BLaER1 (cell line): ENCODE results near the gene COL23A1.

ENCODE experiments used
- H3K27ac ChIP-seq: shearing (Covaris generic); formaldehyde crosslinking; 2 replicates; pipeline ENCODE4 v1.8.1; 2022
- H3K27me3 ChIP-seq: shearing (Covaris generic); formaldehyde crosslinking; 2 replicates; pipeline ENCODE4 v1.8.1; 2022
- H3K36me3 ChIP-seq: shearing (Covaris generic); formaldehyde crosslinking; 2 replicates; pipeline ENCODE4 v1.8.1; 2022
- H3K4me1 ChIP-seq: shearing (Covaris generic); formaldehyde crosslinking; 2 replicates; pipeline ENCODE4 v1.8.1; 2022
- H3K4me2 ChIP-seq: shearing (Covaris generic); formaldehyde crosslinking; 2 replicates; pipeline ENCODE4 v1.8.1; 2022
- H3K4me3 ChIP-seq: shearing (Covaris generic); formaldehyde crosslinking; 2 replicates; pipeline ENCODE4 v1.8.1; 2022
- H3K9ac ChIP-seq: shearing (Covaris generic); formaldehyde crosslinking; 2 replicates; pipeline ENCODE4 v1.8.1; 2022
- H3K9me3 ChIP-seq: shearing (Covaris generic); formaldehyde crosslinking; 2 replicates; pipeline ENCODE4 v1.8.1; 2022
- H4K20me1 ChIP-seq: shearing (Covaris generic); formaldehyde crosslinking; 2 replicates; pipeline ENCODE4 v1.8.1; 2022
- Cebpa-rat ChIP-seq: shearing (Covaris generic); IDR thresholded peaks from 2 replicates; pipeline ENCODE4 v1.8.1; 2022

Gene COL23A1

DNA sequence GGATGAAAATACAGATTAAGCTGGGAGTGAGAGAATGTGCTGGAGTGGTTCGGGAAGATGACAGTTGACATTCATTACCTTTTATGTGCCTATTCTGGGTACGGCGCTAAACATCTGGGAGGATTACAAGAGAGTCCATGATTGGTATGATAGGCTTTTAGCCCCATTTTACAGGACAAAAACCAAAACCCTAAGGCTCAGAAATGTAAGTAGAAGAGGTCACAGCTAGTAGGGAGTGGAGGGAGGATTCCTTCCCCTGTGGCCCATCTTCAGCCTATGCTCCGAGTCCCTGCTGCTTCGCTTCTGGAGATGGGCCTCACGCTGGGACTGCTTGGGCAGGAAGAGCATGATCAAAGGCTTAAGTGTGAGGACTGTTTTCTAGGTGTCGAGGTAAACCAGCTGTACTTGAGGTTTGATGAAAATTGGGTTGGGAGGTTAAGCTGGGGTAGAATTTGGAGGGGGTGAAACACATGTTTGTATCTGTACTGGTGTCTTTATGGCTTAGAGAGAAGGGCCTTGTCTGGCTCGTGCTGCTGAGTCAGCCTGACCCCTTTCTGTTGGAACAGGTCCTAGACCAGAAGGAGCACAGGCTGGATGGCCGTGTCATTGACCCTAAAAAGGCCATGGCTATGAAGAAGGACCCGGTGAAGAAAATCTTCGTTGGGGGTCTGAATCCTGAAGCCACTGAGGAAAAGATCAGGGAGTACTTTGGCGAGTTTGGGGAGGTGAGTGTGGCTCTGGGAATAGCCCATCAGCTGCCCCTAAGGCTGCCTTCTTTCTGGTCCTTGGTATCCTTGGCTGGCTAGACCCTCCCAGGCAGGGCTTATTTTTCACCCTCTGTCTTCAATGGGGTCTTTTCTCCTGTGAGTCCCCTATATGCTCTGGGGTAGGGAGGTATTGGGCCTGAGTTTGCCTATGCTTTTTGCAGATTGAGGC, 383.8 kb downstream of the COL23A1 start:
- peaks cover 30% of the 10 kb centered on the region for H3K4me1 ChIP-seq
- peak overlapping the region; percentile 92 for H3K4me2 ChIP-seq
- H3K27me3 ChIP-seq: no peaks in the 10 kb centered on the region
- no peak overlapping the region for H3K27ac ChIP-seq
- no peak for TF ChIP-seq Cebpa-rat
- H3K9me3 ChIP-seq: no peaks in the 10 kb centered on the region
- H3K4me3 ChIP-seq: peak overlapping the region; percentile 88
- peaks cover 69% of the 10 kb centered on the region for H4K20me1 ChIP-seq
- H3K9ac ChIP-seq: peak overlapping the region; percentile 98
- H3K36me3 ChIP-seq: peaks cover 62% of the 10 kb centered on the region

DNA sequence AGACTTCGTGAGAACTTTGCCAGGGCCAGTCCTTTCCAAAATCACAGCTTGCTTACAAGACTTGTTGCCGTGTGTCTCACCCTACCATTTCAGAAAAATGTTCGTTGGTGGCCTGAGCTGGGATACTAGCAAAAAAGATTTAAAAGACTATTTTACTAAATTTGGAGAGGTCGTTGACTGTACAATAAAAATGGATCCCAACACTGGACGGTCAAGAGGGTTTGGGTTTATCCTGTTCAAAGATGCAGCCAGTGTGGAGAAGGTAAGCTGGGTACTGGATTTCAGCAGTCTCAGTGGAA, 384.5 kb downstream of the COL23A1 start:
- peaks cover 55% of the 10 kb centered on the region for H3K36me3 ChIP-seq
- peaks cover 62% of the 10 kb centered on the region for H4K20me1 ChIP-seq
- peak overlapping the region; percentile 97 for H3K27ac ChIP-seq

DNA sequence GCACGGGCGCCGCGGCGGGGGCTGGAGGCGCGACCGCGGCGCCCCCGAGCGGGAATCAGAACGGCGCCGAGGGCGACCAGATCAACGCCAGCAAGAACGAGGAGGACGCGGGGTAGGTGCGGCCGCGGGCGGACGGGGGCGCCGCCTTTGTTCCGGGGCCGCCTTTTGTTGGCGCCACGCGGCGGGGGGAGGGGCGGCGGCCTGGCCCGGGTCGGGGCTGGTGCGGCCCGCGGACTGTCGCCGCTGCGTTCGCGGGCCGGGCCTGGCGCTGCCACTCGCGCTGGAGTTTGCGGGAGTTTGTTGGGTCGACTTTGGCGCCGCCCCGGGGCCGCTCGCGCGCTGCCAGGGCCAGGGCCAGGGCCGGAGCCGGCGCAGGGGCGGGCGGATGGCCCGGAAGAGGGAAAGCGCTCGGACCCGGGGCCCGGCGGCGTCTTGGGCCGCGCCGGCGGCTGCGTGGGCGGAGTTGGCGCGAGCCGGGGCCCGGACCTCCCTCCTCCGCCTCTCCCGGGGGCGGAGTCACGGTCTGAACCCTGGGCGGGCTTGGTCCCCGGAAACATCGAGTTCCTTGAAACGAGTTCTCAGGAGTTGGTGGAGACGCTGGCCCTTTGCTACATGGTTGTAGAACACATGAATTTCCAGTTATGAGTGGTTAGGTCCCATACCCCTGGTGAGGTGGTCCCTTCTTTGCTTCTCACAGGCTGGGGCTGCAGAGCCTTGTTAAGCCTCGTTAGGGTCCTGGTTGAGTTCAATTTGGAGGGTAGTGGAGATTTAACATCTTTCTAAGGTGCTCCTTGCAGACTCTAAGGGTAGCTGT, 385.1 kb downstream of the COL23A1 start:
- Histone ChIP-seq H3K9ac (peak overlapping the region; percentile 98), H3K36me3 (peaks cover 49% of the 10 kb centered on the region), H3K4me1 (peaks cover 30% of the 10 kb centered on the region), H4K20me1 (peaks cover 56% of the 10 kb centered on the region), H3K27ac (peak overlapping the region; percentile 97), H3K4me3 (peak overlapping the region; percentile 88), H3K4me2 (peak overlapping the region; percentile 92), H3K27me3 (no peaks in the 10 kb centered on the region), H3K9me3 (no peaks in the 10 kb centered on the region)
- no peak for TF ChIP-seq Cebpa-rat

More for the DNA sequence above, 384.5 kb downstream of the COL23A1 start:
- no peak for TF ChIP-seq Cebpa-rat
- Histone ChIP-seq H3K9me3 (no peaks in the 10 kb centered on the region), H3K4me3 (peak overlapping the region; percentile 88), H3K4me2 (peak overlapping the region; percentile 92), H3K9ac (peak overlapping the region; percentile 98), H3K4me1 (peaks cover 30% of the 10 kb centered on the region), H3K27me3 (no peaks in the 10 kb centered on the region)

DNA sequence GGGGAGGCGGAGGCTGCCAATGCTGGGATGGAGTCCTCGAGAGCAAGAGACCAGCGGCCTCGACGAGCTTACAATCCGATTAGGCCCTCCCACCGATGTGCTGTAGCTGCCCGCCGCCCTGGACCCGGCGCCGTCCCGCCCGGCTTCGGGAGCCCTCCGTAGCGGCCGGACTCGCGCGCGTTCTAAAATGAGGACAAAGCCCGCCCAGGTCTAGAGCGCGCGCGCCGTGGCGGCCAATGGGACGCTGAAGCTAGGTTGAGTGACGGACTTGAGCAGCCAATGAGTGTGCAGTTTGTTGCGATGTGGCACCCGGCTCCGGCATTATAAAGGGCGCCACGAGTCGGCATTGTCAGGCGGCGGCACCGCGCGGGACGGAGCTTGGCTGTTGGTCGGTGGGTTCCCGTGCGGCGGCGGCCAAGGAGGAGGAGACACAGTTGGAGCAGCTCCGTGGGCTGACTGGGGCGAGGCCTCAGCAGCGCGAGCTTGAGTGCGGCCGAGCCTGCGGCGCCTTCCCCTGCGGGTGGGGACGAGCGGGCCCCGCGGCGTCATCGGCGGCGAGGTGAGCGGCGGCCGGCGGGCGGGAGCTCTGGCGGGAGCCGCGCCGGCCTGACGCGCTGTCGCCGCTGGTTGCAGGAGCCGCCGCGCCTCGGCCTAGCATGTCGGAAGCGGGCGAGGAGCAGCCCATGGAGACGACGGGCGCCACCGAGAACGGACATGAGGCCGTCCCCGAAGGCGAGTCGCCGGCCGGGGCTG, 385.8 kb downstream of the COL23A1 start, which contains the start of gene HNRNPAB:
TSS of gene HNRNPAB (plus strand) at position 352 of the 753 bp plus-strand sequence. CDS start at position 657, 305 bp downstream.
- peak within 1 kb of the TSS; percentile 97 for H3K27ac ChIP-seq
- H3K27me3 ChIP-seq: no peaks in the 10 kb centered on the region
- H3K4me2 ChIP-seq: peak within 1 kb of the TSS; percentile 92
- no peaks in the 10 kb centered on the region for H3K9me3 ChIP-seq
- H4K20me1 ChIP-seq: peaks cover 48% of the 10 kb centered on the region
- peaks cover 30% of the 10 kb centered on the region for H3K4me1 ChIP-seq
- H3K9ac ChIP-seq: peak within 1 kb of the TSS; percentile 98
- TF ChIP-seq Cebpa-rat: no peak
- H3K36me3 ChIP-seq: peaks cover 41% of the 10 kb centered on the region
- peak within 1 kb of the TSS; percentile 88 for H3K4me3 ChIP-seq

DNA sequence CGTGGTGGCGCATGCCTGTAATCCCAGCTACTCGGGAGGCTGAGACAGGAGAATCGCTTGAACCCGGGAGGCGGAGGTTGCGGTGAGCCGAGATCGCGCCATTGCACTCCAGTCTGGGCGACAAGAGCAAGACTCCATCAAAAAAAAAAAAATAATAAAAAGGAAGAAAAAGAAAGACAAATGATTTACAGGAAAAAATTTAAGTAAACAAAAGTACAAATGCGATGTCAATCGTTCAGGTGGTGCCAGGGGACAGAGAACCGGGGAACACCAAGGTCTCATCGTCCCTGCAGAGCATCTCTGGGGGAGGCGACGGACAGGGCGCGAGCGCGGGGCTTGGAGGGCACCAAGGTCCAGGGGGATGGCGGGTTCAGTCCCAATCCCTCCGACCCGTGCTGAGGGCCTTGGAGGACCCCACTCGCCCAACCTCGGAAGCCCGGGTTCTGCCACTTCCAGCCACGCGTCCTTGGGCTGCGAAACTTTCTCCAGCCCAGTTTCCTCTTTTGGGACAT, 386.5 kb downstream of the COL23A1 start:
- peaks cover 42% of the 10 kb centered on the region for H4K20me1 ChIP-seq
- peak overlapping the region; percentile 88 for H3K4me3 ChIP-seq
- H3K9me3 ChIP-seq: no peaks in the 10 kb centered on the region
- peak overlapping the region; percentile 97 for H3K27ac ChIP-seq
- peaks cover 35% of the 10 kb centered on the region for H3K36me3 ChIP-seq
- peak overlapping the region; percentile 82 for H3K4me2 ChIP-seq
- H3K9ac ChIP-seq: peak overlapping the region; percentile 98
- TF ChIP-seq Cebpa-rat: no peak
- H3K4me1 ChIP-seq: peaks cover 30% of the 10 kb centered on the region
- no peaks in the 10 kb centered on the region for H3K27me3 ChIP-seq

DNA sequence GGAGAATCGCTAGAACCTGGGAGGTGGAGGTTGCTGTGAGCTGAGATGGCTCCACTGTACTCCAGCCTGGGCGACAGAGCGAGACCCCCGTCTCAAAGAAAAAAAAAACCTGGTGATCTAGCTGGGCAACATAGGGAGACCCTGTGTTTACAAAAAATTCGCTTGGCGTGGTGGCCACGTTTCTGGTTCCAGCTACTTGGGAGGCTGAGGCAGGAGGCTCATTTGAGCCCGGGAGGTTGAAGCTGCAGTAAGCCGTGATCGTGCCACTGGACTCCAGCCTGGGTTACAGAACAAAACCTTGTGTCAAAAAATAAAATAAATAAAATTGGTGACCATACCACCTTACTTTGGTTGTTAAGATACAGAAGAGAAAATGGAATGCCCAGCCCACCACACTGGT, 387.7 kb downstream of the COL23A1 start:
- Histone ChIP-seq H3K27me3 (no peaks in the 10 kb centered on the region), H3K4me1 (peaks cover 23% of the 10 kb centered on the region), H3K4me3 (no peak overlapping the region), H3K9me3 (no peaks in the 10 kb centered on the region), H3K27ac (no peak overlapping the region), H3K4me2 (no peak overlapping the region), H3K9ac (no peak overlapping the region), H3K36me3 (peaks cover 23% of the 10 kb centered on the region), H4K20me1 (peaks cover 30% of the 10 kb centered on the region)
- TF ChIP-seq Cebpa-rat: no peak

DNA sequence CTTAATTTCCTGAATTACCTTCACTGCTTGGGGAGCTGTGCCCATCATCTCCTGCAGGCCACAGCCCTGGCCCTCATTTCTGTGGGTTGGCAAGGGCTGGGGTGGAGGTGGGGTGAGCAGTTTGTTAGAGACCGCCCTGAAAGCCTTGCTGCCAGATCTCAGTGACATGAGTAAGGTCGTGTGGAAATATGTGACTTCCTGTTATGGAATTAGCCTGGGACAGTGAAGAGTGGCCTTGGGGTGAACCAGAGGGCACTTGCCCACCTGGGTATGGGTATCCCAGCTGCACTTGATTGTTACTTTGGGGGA, 388.3 kb downstream of the COL23A1 start:
- Histone ChIP-seq H3K9ac (no peak overlapping the region), H3K27me3 (no peaks in the 10 kb centered on the region)

DNA sequence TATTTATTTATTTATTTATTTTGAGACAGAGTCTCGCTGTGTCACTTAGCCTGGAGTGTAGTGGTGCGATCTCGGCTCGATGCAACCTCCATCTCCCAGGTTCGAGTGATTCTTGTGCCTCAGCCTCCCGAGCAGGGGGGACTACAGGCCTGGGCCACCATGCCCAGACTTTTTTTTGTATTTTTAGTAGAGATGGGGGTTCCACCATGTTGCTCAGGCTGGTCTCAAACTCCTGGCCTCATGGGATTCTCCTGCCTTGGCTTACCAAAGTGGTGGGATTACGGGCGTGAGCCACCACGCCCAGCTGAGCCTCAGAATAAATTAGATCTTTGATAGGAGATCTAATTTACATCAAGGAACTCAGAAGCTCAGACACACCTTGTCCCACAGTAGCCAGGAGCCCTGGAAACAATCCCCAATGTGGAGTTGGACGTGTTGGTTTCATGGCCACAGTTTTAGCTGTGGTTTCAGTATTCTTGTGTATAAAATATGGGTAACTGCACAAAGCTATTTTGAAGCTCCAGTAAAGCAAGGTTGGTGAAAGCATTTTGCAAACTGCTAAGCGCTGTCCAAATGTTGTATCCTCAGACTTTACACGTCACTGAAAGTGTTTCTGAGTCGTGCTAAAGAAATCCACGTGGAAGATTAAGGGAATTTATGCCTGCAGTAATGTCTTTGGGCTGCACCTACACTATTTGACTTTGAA, 388.8 kb downstream of the COL23A1 start:
- H3K27me3 ChIP-seq: no peaks in the 10 kb centered on the region
- no peak overlapping the region for H3K27ac ChIP-seq
- H3K36me3 ChIP-seq: peaks cover 11% of the 10 kb centered on the region
- no peak overlapping the region for H3K4me2 ChIP-seq
- peaks cover 12% of the 10 kb centered on the region for H3K4me1 ChIP-seq
- H3K9ac ChIP-seq: no peak overlapping the region
- no peaks in the 10 kb centered on the region for H3K9me3 ChIP-seq
- no peak for TF ChIP-seq Cebpa-rat
- no peak overlapping the region for H3K4me3 ChIP-seq
- peaks cover 18% of the 10 kb centered on the region for H4K20me1 ChIP-seq

More for the DNA sequence above, 388.3 kb downstream of the COL23A1 start:
- Histone ChIP-seq H3K27ac (no peak overlapping the region), H3K4me2 (0 out of 2 replicates have a peak overlapping the region, but pooled peaks have one; percentile 1), H3K4me3 (no peak overlapping the region), H3K4me1 (peaks cover 17% of the 10 kb centered on the region), H3K9me3 (no peaks in the 10 kb centered on the region), H4K20me1 (peaks cover 23% of the 10 kb centered on the region), H3K36me3 (peaks cover 16% of the 10 kb centered on the region)
- no peak for TF ChIP-seq Cebpa-rat
